ENCODE results near the gene RNF128.
"Not testable (repeated sequence)": the region's sequence is repeated elsewhere in the genome, so short reads cannot be mapped to it uniquely, and the experiment has no call there.

RNF128 gene

DNA sequence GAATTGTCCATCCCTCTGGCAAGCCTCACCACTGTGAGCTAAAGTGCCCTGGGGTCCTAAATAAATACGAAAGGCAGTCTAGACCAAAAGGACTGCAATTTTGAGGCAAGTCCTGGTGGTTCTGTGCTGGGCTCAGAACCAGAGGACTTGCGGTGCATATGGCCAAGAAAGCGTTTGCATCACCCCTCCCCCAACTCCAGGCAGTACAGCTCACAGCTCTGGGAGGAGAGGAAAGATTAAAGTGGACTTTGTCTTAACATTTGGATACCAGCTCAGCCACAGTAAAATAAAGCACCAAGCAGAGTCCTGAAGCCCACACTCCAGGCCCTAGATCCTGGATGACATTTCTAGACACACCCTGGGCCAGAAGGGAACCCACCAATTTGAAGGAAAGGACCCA lies 24.9 kb downstream of the RNF128 start:
- no peak for DNase-seq

DNA sequence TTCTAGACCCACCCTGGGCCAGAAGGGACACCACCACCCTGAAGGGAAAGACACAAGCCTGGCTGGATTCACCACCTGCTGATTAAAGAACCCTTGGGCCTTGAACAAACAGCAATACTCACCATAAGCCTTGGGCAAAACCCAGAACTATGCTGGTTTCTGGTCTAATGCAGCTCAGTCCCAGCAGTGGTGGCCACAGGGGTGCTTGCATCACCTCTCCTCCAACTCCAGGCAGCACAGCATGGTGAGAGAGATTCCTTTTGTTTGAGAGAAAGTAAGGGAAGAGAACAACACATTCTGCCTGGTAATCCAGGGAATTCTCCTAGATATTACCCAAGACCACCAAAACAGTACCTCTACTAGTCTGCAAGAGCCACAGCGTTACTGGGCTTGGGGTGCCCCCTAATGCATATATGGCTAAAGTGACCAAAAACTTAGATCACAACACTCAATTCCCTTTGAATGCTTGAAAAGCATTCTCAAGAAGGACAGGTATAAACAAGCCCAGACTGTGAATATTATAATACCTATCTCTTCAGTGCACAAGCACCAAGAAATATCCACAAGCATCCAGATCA lies 25.7 kb downstream of the RNF128 start:
- no peak for DNase-seq

DNA sequence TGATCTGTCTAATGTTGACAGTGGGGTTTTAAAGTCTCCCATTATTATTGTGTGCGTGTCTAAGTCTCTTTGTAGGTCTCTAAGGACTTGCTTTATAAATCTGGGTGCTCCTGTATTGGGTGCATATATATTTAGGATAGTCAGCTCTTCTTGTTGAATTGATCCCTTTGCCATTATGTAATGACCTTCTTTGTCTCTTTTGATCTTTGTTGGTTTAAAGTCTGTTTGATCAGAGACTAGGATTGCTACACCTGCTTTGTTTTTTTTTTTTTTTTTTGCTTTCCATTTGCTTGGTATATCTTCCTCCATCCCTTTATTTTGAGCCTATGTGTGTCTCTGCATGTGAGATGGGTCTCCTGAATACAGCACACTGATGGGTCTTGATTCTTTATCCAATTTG lies 42.8 kb downstream of the RNF128 start:
- DNase-seq: not testable (repeated sequence)

DNA sequence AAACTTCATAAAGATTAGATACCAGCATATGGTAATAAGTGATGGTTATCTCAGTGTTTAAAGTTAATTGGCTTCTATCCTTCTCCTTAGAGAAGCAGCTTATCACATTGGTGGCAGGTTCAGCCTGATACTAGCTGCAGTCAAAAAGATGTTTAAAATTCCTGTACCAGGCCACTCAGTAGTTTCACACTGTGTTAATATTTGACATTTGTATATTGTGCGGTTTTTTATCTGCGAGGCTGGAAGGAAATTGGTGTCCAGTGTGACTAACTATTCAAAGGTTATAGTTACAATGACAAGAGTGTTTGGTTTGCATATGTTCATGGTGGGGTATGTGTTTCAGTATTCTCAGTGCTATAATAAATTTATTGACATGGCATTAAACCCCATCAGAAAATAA lies 48.5 kb downstream of the RNF128 start:
- no peak for DNase-seq

DNA sequence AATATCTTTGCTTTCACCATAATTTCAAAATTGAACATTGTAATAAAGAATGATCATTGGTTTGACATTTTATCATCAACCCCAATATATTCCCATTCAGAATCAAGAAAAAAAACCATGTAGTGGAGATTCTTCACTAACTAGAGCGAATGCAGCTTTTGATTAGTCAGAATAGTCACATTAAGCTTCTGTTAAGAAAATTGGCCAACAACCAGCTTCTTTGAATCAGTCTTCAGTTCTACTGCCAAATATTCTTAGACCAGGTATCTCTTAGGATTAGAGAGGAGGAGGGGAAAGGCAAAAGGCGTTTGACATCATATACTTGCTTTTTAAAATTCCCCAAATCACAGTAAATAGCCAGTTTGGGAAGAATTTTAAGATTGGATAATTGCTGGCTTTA lies 53.8 kb downstream of the RNF128 start:
- no peak for DNase-seq

DNA sequence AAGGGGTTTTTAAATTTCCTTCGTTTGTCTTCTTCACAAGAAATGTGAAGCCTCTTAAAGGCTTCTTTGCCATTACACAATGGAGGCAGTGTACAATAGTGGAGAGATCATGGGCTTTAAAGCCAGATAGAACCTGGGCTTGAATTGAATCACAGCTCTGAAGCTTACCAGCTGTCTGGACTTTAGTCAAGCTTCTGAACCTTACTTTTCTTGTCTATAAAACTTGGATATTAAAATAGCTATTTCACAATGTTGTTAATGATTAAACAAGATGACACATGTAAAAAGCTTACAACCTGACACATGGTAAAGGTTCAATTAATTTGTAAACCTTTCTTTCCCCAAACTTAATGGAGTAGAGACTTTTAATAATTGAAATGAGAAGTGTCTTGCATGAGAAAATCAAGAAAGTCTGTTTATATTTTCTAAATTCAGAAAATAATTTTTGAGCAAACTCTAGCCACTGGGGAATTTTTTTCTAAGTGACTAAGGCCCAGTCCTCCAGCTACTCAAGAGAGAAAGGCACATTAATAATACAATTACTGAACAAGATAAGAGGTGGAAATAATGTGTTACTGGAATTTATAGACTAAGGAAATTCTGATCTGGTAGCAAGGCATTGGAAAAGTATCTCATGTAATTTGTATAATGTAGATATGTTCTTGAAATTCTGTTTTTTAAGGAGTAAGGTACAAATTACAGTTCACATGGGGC lies 54.3 kb downstream of the RNF128 start:
- DNase-seq: no peak

DNA sequence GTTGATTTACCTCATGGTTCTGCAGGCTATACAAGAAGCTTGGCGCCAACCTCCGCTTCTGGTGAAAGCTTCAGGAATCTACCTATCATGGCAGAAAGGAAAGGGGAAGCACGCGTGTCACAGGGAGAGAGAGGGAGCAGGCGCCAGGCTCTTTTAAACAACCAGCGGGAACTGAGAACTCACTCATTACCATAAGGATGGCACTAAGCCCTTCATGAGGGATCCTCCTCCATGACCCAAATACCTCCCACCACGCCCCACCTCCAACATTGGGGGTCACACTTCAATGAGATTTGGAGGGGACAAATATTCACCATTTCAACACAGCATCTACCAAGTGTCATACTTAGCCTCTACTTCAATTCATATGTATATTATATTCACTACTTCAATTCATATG lies 57.2 kb downstream of the RNF128 start:
- DNase-seq: no peak

DNA sequence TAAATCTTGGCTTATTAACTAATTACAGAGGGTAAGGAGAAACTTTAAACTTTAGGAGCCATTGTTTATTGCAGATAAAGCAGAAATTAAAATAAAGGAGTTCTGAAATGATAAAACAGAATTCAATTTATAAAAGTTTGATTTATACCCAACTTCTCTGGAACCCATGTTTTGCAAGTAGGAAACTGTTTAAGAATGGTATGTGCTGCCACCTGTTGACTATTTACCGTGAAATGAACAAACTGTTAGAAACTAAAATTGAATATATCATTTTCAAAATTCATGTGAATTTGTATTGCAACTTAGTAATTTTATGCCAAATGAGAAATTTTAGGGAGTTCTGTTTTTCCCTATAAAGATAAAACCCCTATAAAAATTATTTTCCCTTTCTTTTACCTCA lies 65.0 kb downstream of the RNF128 start:
- DNase-seq: no peak

DNA sequence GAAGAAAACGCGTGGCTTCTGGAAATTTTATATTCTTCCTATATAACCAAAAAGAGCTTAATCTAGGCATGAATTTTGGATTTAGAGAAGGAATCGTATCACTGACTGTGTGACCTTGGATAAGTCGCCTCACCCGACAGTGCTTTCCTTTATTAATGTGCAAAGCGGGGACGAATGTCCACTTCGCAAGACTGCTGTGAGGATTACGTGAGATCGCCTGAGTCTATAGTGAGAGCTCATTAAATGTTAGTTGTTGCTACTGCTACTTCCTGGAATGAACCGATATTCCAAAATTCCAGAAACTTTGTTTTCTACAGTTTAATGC lies 75.5 kb downstream of the RNF128 start:
- DNase-seq: no peak

DNA sequence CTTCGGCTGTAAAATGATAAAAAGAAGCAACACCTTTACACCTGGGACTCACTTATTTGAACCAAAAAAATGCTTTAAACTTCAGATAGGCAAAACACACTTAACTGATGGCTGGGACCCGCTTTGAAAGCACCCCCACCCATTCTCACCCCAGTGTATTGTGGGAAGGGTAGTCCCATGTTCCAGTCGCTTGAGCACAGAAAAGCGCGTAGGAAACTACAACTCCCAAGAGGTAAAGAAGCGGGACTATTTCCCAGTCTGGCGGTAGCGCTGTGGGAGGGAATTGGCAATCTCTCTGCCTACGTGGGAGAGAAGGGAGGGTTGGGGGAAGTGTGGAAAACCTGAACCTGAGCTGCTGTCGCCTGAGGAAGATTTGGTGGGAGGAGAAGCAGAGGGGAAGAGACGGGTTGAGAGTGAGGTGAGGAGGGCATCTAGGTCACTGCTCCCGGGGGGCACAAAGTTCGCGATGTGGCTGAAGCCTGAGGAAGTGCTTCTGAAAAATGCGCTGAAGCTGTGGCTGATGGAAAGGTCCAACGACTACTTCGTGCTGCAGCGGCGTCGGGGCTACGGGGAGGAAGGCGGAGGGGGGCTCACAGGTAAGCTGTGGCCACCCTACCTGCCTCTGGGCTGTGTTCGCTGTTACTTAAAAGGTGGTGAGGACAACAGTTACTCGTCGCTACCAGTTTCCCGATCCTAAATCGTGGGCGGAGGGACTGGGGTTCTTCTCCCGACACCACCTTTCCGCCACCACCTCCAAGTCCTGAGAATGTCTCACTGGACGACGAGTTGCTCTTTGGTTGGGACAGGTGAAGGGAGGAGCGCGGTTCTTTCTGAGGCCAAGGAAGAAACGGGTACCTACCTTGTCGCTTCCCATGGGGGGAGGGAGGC lies 76.1 kb downstream of the RNF128 start, which contains the start of gene TBC1D8B:
TSS of gene TBC1D8B (plus strand) at position 286 of the 888 bp plus-strand sequence. CDS start at position 467, 181 bp downstream.
- DNase-seq: peak; percentile 87

DNA sequence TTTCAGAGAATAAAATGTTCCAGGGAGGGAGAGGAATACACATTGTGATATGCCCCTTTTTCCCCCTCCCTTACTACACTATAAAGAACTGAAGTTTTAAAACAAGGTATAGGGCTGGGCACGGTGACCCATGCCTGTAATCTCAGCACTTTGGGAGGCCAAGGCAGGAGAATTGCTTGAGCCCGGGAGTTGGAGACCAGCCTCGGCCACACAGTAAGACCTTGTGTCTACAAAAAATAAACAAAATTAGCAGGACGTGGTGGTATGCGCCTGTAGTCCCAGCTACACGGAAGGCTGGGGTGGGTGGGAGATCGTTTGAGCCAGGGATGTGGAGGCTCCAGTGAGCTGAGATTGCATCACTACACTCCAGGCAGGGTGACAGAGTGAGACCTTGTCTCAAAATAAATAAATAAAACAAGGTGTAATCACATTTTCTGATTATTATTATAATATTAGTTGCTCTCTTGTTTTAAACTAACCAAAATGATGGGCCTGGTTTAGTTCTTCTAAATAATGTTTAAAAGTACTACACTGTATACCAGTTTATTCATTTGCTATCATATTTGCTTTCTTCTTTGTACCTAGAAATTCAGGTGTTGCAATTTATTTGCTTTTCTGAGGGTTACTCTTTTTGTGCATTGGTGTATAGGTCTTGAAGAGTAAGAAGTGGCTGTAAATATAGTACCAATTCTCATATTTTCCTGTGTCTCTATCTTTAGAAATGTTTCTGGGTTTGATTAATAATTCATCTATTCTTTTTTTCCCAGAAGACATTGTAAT lies 84.8 kb downstream of the RNF128 start:
- DNase-seq: no peak

DNA sequence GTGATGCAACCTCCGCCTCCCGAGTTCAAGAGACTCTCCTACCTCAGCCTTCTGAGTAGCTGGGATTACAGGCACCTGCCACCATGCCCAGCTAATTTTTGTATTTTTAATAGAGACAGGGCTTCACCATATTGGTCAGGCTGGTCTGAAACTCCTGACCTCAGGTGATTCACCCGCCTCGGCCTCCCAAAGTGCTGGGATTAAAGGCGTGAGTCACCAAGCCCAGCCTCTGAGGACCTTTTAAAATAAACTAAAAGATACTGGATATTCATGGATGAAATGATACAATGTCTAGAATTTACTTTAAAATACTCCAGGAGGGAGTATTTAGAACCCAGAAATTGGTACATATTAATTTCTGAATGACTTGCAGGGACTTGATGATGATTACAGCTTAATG lies 86.4 kb downstream of the RNF128 start:
- DNase-seq: not testable (repeated sequence)

DNA sequence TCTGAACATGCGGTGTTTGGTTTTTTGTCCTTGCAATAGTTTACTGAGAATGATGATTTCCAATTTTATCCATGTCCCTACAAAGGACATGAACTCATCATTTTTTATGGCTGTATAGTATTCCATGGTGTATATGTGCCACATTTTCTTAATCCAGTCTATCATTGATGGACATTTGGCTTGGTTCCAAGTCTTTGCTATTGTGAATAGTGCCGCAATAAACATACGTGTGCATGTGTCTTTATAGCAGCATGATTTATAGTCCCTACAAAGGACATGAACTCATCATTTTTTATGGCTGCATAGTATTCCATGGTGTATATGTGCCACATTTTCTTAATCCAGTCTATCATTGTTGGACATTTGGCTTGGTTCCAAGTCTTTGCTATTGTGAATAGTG lies 87.6 kb downstream of the RNF128 start:
- DNase-seq: not testable (repeated sequence)

Data from NCI-H1436 (cell line).